GM12872 (cell line): ENCODE data around the gene RAPGEF2.

Source experiments
- CTCF ChIP-seq: IDR thresholded peaks from 3 replicates; pipeline ENCODE4 v1.5.1; 2011; ENCODE audit warnings: low read depth, mild to moderate bottlenecking, low read length, moderate library complexity; ENCODE audit not compliant: insufficient read depth

The RAPGEF2 gene

DNA sequence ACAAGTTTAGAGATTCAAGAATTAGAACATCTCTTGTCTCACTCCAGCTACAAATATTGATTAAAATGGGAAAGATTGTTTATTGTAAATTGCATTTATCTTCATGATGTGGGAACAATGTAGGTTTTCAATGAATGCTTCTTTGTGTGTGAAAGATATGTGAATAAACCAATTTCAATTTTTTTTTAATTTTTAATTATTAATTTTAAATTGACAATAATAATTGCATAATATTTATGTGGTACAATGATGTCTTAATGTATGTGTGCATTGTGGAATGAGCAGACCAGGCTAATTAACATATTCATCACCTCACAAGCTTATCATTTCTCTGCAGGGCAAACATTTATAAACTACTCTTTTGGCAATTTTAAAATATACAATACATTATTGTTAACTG lies 281.1 kb downstream of the RAPGEF2 start:
- TF ChIP-seq CTCF: no peak

DNA sequence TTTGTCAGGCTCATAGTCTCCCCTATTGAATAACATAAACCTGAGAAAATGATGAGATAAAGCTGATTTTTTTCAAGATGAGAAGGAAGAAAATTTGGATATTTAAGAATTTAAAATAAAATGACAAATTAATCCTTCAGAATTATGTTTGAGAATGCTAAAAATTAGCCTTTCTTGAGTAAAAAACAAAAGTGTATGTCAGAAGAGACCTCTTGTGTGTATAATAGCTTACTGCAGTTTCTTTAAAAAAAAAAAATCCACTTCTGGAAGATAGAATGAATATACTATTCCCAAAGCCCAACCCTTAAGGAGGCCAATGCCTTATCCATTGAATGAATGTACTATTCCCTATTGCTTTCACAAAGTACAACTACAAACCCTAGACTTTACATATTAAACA lies 281.8 kb downstream of the RAPGEF2 start:
- no peak for TF ChIP-seq CTCF

DNA sequence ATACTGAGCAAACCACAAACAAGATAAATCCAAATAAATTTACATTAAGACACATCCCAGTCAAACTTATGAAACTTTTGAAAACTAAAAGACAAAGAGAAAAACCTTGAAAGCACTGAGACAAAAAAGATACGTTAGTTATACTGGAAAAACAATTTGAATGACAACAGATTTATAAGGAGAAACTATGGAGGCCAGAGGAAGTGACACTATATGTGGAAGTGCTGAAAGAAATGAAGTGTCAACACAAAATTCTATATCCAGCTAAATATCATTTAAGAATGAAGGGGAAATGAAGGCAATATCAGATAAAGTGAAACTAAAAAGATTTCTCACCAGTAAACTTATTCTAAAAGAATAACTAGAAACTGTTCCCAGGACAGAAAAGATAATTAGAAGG lies 283.7 kb downstream of the RAPGEF2 start:
- TF ChIP-seq CTCF: no peak

DNA sequence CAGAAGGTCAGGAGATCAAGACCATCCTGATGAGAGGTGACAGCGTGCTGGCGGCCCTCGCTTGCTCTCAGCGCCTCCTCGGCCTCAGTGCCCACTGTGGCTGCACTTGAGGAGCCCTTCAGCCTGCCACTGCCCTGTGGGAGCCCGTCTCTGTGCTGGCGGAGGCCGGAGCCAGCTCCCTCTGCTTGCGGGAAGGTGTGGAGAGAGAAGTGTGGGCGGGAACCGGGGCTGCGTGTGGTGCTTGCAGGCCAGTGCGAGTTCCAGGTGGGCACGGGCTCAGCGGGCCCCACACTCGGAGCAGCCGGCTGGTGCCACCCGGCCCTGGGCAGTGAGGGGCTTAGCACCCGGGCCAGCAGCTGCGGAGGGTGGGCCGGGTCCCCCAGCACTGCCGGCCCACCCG lies 286.9 kb downstream of the RAPGEF2 start:
- TF ChIP-seq CTCF: no peak

- no peak for TF ChIP-seq CTCF
Observed at GRCh38 chr4:159390648-159391047, 287.8 kb downstream of the RAPGEF2 start.

- no peak for TF ChIP-seq CTCF
Observed at GRCh38 chr4:159395693-159396092, 292.8 kb downstream of the RAPGEF2 start.

DNA sequence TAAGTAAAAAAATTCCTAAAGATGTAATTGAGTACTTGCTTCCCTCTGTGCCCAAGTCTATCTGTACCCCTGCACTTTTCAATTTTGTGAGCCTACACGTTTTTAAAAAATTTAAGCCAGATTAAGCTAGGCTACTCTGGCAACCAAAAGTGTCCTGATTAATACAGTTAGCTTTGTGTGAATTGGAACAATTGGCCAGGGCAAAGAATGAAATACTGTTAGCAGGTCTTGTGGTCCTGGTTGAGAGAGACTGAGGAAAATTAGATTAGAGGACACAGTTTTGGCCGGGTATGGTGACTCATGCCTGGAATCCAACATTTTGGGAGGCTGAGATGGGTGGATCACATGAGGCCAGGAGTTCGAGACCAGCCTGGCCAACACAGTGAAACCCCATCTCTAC lies 293.3 kb downstream of the RAPGEF2 start:
- no peak for TF ChIP-seq CTCF

GRCh38 chr4:159398236-159398638 lies 295.4 kb downstream of the RAPGEF2 start:
- no peak for TF ChIP-seq CTCF
